GM08714 (cell line): ENCODE measurements around the gene CLASP1.
"Not testable (repeated sequence)": the region's sequence is repeated elsewhere in the genome, so short reads cannot be mapped to it uniquely, and the experiment has no call there.

Experiments used
- H3K4me3 ChIP-seq: fragments of 200-500 bp; sonication (Bioruptor generic); 2 replicates; pipeline ENCODE4 v1.5.1; 2014; ENCODE audit warnings: mild to moderate bottlenecking, low read length, inconsistent platforms
- ZNF274 ChIP-seq: IDR thresholded peaks from 2 replicates; pipeline ENCODE4 v1.6.1; 2012; ENCODE audit warnings: mild to moderate bottlenecking, low read depth, low read length

The CLASP1 gene

GRCh38 chr2:121588357-121588756 lies 60.9 kb downstream of the CLASP1 start:
- H3K4me3 ChIP-seq: no peak overlapping the region
- TF ChIP-seq ZNF274: no peak

GRCh38 chr2:121587131-121587530 lies 62.1 kb downstream of the CLASP1 start:
- TF ChIP-seq ZNF274: no peak
- no peak overlapping the region for H3K4me3 ChIP-seq

DNA sequence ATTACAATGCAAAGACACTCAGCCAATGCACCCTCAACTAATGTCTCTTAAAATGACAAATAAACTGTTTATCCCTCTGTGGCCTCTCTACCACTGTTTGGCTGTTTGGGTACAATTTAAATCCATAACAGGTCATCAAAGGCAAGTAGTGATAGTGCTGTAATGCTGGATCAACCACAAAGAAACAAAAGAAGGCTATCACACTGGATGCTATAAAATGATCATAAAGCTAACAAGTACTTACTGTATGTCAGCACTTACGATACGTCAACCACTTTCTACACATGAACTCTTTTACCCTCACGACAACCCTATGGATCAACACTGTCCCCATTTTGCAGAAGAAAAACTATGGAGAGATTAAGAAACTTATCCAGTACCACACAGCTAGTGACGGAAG lies 64.5 kb downstream of the CLASP1 start:
- TF ChIP-seq ZNF274: no peak
- H3K4me3 ChIP-seq: no peak overlapping the region

DNA sequence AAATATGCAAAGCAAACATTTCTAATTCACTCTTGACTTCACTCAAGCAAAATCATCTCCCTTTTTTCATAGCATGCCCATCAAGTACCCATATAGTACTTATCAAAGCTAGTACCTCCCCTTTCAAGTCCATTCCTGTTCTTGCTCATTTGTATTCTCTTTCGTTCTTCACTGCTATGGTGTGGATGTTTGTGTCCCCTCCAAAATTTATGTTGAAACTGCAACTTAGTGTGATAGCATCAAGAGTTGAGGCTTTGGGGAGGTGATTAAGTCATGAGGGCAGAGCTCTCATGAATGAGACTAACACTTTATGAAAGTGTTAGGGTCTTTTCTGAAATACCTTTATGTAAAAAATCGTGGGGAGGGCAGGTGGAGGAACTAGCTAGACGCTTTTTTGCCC lies 65.7 kb downstream of the CLASP1 start:
- no peak for TF ChIP-seq ZNF274
- H3K4me3 ChIP-seq: no peak overlapping the region

- TF ChIP-seq ZNF274: no peak
These were observed 67.0 kb downstream of the CLASP1 start for GRCh38 chr2:121582272-121582671.

DNA sequence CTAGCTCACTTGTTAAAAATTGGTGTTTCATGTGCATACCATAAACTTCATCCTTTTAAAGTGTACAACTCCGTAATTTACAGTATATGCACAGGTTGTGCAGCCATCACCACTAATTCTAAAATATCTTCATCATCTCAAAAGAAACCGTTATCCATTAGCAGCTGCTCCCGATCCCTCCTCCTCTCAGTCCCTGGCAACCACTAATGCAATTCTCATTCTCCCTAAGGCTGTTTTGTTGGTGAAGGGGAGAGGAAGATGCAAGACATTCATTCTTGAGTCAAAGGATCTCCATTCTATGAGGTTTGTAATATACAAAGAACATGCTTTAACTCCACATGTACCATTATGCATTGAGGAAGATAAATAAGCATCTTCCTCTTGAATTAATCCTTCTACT lies 70.0 kb downstream of the CLASP1 start:
- no peak overlapping the region for H3K4me3 ChIP-seq
- no peak for TF ChIP-seq ZNF274

More at GRCh38 chr2:121582272-121582671, 67.0 kb downstream of the CLASP1 start:
- no peak overlapping the region for H3K4me3 ChIP-seq

- H3K4me3 ChIP-seq: no peak overlapping the region
- no peak for TF ChIP-seq ZNF274
These were observed 71.9 kb downstream of the CLASP1 start for GRCh38 chr2:121577381-121577780.

- TF ChIP-seq ZNF274: no peak
- H3K4me3 ChIP-seq: no peak overlapping the region
These were observed 73.0 kb downstream of the CLASP1 start for GRCh38 chr2:121576263-121576662.

- no peak for TF ChIP-seq ZNF274
These were observed 73.5 kb downstream of the CLASP1 start for GRCh38 chr2:121575800-121576199.

DNA sequence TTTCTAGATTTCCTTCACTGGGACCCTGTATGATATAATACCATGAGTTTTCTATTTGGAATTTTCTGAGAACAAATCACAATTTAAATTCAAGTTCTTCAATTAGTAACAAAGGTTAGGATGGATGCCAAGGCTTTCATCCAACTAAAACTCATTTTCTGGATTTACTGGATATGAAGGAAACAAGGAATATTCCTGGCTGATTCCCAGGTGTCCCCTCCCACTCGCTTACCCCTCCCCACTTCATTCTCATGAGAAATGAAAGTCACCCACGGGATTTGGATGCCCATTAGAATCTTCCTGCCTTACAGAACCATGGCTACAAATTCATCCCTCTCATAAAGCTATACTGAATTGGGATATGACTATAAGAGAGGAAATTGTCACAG lies 78.6 kb downstream of the CLASP1 start:
- H3K4me3 ChIP-seq: no peak overlapping the region
- no peak for TF ChIP-seq ZNF274

More at GRCh38 chr2:121575800-121576199, 73.5 kb downstream of the CLASP1 start:
- H3K4me3 ChIP-seq: no peak overlapping the region

DNA sequence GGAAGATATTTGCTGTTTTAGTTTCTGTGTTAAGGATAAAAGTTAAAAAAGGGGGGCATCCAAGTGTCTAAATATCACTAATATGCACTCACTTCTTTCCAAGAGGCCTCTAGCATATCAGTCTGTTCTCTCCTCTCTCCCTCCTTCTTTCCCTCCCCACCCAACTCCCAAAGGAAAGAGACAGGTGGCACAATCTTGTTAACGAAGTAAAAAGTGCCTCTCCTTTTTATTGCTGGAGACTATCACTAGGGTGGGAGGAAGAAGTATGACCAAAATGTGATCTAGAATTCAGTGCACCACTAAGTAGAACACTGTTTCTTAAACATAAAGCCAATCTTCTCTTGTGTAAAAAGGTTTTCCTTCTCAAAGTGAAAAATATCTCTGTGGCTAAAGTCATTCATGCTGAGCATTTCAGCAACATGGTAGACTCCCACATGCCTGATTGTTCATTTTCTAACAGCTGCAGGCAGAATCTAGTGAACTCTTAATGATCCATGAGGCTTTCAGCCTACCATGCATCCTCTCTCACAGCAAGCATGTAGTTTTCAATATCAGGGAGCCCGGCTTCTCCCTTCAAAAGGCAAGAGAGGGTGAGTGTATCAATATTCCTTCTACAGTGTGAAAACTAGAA lies 79.1 kb downstream of the CLASP1 start:
- no peak overlapping the region for H3K4me3 ChIP-seq
- TF ChIP-seq ZNF274: no peak

DNA sequence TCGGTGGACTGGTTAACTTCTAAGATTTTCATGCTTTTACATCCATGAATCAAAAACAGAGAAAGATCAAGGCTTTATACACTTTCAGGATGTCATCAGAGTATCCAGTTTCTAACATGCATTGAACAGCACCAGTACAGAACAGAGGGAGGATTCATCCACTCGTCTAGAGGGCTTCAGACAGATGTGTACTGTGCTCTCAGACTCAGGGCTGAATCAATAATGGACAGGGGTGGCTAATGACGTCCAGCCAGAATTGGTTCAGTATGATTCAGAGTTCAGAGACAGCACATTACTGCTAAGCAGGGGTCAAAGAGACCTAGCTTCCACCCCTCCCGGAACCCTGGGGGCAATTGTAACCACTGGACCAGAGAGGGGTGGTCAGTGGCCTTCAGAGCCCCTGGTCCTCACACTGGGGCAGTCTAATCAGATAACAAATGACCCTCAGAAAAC lies 81.3 kb downstream of the CLASP1 start:
- no peak for TF ChIP-seq ZNF274
- H3K4me3 ChIP-seq: no peak overlapping the region

GRCh38 chr2:121567452-121567851 lies 81.8 kb downstream of the CLASP1 start:
- no peak for TF ChIP-seq ZNF274
- H3K4me3 ChIP-seq: no peak overlapping the region

DNA sequence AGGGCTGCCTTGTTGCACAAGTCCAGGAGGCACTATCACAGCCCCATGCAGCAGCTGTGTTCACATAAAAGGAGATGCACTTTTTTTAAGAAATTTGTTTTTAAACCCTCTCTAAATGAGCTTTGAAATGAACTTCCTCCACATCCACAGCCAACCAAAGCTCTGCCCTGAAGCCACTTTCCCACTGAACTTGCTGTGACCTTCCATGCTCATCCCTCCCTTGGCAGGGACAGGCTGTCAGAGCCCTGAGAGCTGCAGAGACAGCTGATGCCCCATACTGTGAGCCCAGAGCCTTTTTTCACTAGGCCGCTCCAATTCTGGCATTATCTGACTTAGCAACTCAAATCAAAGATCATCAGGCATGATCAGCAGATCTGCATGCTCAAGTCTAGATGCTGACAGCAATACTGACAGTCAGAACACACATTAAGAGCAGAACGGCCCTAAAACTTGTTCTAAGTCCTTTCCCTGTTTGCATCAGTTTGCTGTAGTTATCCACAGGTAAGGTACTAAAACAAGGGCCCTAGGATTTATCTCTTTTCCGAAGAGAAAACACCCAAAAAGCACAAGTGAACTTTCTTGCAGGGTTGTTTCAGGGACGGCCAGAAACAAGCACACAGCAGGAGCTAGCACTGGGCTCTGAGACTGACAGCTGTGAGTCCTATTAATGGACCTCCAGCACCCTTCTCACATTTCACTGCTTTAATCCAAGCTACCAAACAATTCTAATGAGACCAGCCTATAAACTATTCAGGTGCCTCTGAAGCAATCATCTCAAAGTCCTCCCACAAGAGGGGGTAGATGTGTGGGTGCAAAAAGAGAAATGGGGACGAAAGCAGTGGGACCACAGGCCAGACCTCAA lies 83.6 kb downstream of the CLASP1 start:
- no peak for TF ChIP-seq ZNF274
- no peak overlapping the region for H3K4me3 ChIP-seq

DNA sequence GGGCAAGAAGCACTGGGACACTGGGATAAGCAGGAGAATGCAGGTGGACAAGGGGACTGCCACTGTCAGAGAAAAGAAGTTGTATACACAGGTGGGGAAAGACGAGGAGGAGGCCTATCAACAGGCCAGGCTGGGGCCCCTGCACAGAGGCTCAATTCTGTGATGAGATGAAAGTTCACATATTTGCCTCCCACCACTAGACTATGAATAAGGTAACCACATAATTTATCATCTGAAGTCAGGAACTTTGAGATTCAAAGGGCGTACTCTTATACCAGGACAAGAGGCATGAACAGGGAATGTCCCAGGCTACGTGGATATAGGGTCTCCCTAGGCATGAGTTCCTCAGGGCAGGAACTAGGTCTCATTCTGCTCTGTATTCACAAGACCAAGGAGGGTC lies 84.4 kb downstream of the CLASP1 start:
- no peak for TF ChIP-seq ZNF274
- H3K4me3 ChIP-seq: no peak overlapping the region

- not testable (repeated sequence) for H3K4me3 ChIP-seq
These were observed 85.5 kb downstream of the CLASP1 start for GRCh38 chr2:121563754-121564153.
